ENCODE measurements around the gene OR2T29. TPM values are rescaled to one million over a fixed set of nuclear protein-coding genes. Genes with fewer than 3 reads are reported as not detected.

OR2T29 gene
- total RNA-seq, 2 donors from 2014 or later = not detected

- TF ChIP-seq, protein P1, sequence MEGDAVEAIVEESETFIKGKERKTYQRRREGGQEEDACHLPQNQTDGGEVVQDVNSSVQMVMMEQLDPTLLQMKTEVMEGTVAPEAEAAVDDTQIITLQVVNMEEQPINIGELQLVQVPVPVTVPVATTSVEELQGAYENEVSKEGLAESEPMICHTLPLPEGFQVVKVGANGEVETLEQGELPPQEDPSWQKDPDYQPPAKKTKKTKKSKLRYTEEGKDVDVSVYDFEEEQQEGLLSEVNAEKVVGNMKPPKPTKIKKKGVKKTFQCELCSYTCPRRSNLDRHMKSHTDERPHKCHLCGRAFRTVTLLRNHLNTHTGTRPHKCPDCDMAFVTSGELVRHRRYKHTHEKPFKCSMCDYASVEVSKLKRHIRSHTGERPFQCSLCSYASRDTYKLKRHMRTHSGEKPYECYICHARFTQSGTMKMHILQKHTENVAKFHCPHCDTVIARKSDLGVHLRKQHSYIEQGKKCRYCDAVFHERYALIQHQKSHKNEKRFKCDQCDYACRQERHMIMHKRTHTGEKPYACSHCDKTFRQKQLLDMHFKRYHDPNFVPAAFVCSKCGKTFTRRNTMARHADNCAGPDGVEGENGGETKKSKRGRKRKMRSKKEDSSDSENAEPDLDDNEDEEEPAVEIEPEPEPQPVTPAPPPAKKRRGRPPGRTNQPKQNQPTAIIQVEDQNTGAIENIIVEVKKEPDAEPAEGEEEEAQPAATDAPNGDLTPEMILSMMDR (conservative IDR thresholded peaks at IDR 0.05) = no peak
- H3K9me3 ChIP-seq (ENCODE audit: control insufficient read depth, low read length) = peaks cover 88% of the 10 kb centered on the region
- no peaks in the 10 kb centered on the region for H3K27me3 ChIP-seq (ENCODE audit: control insufficient read depth, insufficient read depth, low read length, poor library complexity, severe bottlenecking)
- H3K36me3 Mint-ChIP-seq (ENCODE audit: low read depth) = no peaks in the 10 kb centered on the region
- no peaks in the 10 kb centered on the region for H3K27me3 Mint-ChIP-seq (ENCODE audit: insufficient read depth)
- no peak overlapping the region for H3K27ac Mint-ChIP-seq
- H3K27ac ChIP-seq (ENCODE audit: low read depth, low read length) = no peak overlapping the region
- no peaks in the 10 kb centered on the region for H3K4me1 Mint-ChIP-seq
- H3K4me3 Mint-ChIP-seq = no peak overlapping the region
- H3K9me3 Mint-ChIP-seq = peaks cover 81% of the 10 kb centered on the region
- H3K4me3 ChIP-seq (ENCODE audit: low read length) = no peak overlapping the region
- H3K9ac ChIP-seq (ENCODE audit: extremely low read depth, low read length, poor library complexity, severe bottlenecking) = no peak overlapping the region
- H3K4me1 ChIP-seq (ENCODE audit: control insufficient read depth, insufficient read depth, low read length) = no peaks in the 10 kb centered on the region
- no peaks in the 10 kb centered on the region for H3K36me3 ChIP-seq (ENCODE audit: control insufficient read depth, insufficient read depth, low read length)
- no peak for DNase-seq
- 66 to 68% methylated on average over 5 of the region's 5 CpGs for WGBS, 2 experiments (ENCODE audit: insufficient coverage in 1 of 2, insufficient read length in 1 of 2)
Observed at GRCh38 chr1:248593226-248593625, 30.7 kb upstream of the OR2T29 start.

DNA sequence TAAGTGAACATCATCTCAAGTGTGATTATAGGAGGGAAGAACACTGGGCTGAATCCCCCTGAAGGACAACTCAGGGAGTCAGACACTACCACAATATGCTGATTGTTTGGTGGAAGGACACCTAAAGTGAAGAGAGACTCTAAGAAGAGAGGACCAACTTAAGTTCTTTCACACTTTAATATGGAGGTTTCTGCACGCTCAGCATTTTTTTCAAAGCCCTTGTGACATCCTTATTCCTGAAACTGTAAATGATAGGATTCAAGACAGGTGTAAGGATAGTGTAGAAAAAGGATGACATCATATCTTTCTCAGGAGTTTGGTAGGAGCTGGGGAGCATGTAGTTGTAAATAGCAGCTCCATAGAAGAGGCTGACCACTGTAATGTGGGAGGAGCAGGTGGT lies 30.1 kb upstream of the OR2T29 start:
- WGBS, 2 experiments (ENCODE audit: insufficient coverage in 1 of 2, insufficient read length in 1 of 2) = 58 to 71% methylated on average over 1 of the region's 1 CpG
- no peaks in the 10 kb centered on the region for H3K4me1 Mint-ChIP-seq
- no peak overlapping the region for H3K4me3 Mint-ChIP-seq
- no peaks in the 10 kb centered on the region for H3K36me3 Mint-ChIP-seq (ENCODE audit: low read depth)
- no peak overlapping the region for H3K27ac Mint-ChIP-seq
- no peaks in the 10 kb centered on the region for H3K27me3 ChIP-seq (ENCODE audit: control insufficient read depth, insufficient read depth, low read length, poor library complexity, severe bottlenecking)
- H3K4me1 ChIP-seq (ENCODE audit: control insufficient read depth, insufficient read depth, low read length) = no peaks in the 10 kb centered on the region
- no peak overlapping the region for H3K27ac ChIP-seq (ENCODE audit: low read depth, low read length)
- no peak for DNase-seq
- no peaks in the 10 kb centered on the region for H3K36me3 ChIP-seq (ENCODE audit: control insufficient read depth, insufficient read depth, low read length)
- TF ChIP-seq, protein P1 (conservative IDR thresholded peaks at IDR 0.05) = no peak
- H3K9ac ChIP-seq (ENCODE audit: extremely low read depth, low read length, poor library complexity, severe bottlenecking) = no peak overlapping the region
- no peaks in the 10 kb centered on the region for H3K27me3 Mint-ChIP-seq (ENCODE audit: insufficient read depth)
- peaks cover 86% of the 10 kb centered on the region for H3K9me3 Mint-ChIP-seq
- no peak overlapping the region for H3K4me3 ChIP-seq (ENCODE audit: low read length)
- peaks cover 90% of the 10 kb centered on the region for H3K9me3 ChIP-seq (ENCODE audit: control insufficient read depth, low read length)

GRCh38 chr1:248590055-248590454 lies 27.5 kb upstream of the OR2T29 start:
- H3K27me3 ChIP-seq (ENCODE audit: control insufficient read depth, insufficient read depth, low read length, poor library complexity, severe bottlenecking) = no peaks in the 10 kb centered on the region
- peaks cover 91% of the 10 kb centered on the region for H3K9me3 ChIP-seq (ENCODE audit: control insufficient read depth, low read length)
- no peak overlapping the region for H3K4me3 ChIP-seq (ENCODE audit: low read length)
- H3K4me3 Mint-ChIP-seq = no peak overlapping the region
- H3K27me3 Mint-ChIP-seq (ENCODE audit: insufficient read depth) = no peaks in the 10 kb centered on the region
- H3K9me3 Mint-ChIP-seq = peaks cover 86% of the 10 kb centered on the region
- TF ChIP-seq, protein P1 (conservative IDR thresholded peaks at IDR 0.05) = no peak
- H3K36me3 Mint-ChIP-seq (ENCODE audit: low read depth) = no peaks in the 10 kb centered on the region
- 88 to 89% methylated on average over 5 to 17 of the region's 17 CpGs for WGBS, 2 experiments (ENCODE audit: insufficient coverage in 1 of 2, insufficient read length in 1 of 2)
- no peak for DNase-seq
- no peak overlapping the region for H3K27ac ChIP-seq (ENCODE audit: low read depth, low read length)
- H3K36me3 ChIP-seq (ENCODE audit: control insufficient read depth, insufficient read depth, low read length) = no peaks in the 10 kb centered on the region
- H3K4me1 Mint-ChIP-seq = no peaks in the 10 kb centered on the region
- H3K27ac Mint-ChIP-seq = no peak overlapping the region
- H3K9ac ChIP-seq (ENCODE audit: extremely low read depth, low read length, poor library complexity, severe bottlenecking) = no peak overlapping the region
- no peaks in the 10 kb centered on the region for H3K4me1 ChIP-seq (ENCODE audit: control insufficient read depth, insufficient read depth, low read length)
